Activated naive CD4-positive, alpha-beta T cell treated with anti-CD3 and anti-CD28 coated beads, Interleukin-2, amount 10 ng/mL, durations not matched to agents 7 days and 5 days (primary cell): ENCODE data around the gene KCNRG.

Experiments
- CTCF ChIA-PET: fragments of 350-600 bp; sonication (Branson Sonifier 250); formaldehyde crosslinking; loops from one replicate; lab custom pipeline; 2021; ENCODE audit warnings: antibody characterized with exemption; lab: Charles Lee
- DNase-seq: peaks from one replicate; pipeline ENCODE4 v3.0.0-alpha.2; 2020
- H3K27ac Mint-ChIP-seq: one replicate; pipeline ENCODE4 v1.8.0; 2021; ENCODE audit warnings: mild to moderate bottlenecking, moderate library complexity, mixed read lengths
- H3K27me3 Mint-ChIP-seq: one replicate; pipeline ENCODE4 v1.8.0; 2021; ENCODE audit warnings: mild to moderate bottlenecking, mixed read lengths
- H3K36me3 Mint-ChIP-seq: one replicate; pipeline ENCODE4 v1.8.0; 2021; ENCODE audit warnings: mixed read lengths
- H3K4me1 Mint-ChIP-seq: one replicate; pipeline ENCODE4 v1.8.0; 2021; ENCODE audit warnings: mixed read lengths
- H3K4me3 Mint-ChIP-seq: one replicate; pipeline ENCODE4 v1.8.0; 2021; ENCODE audit warnings: mild to moderate bottlenecking, moderate library complexity, mixed read lengths
- H3K9me3 Mint-ChIP-seq: one replicate; pipeline ENCODE4 v1.8.0; 2021; ENCODE audit warnings: mixed read lengths

Gene KCNRG

DNA sequence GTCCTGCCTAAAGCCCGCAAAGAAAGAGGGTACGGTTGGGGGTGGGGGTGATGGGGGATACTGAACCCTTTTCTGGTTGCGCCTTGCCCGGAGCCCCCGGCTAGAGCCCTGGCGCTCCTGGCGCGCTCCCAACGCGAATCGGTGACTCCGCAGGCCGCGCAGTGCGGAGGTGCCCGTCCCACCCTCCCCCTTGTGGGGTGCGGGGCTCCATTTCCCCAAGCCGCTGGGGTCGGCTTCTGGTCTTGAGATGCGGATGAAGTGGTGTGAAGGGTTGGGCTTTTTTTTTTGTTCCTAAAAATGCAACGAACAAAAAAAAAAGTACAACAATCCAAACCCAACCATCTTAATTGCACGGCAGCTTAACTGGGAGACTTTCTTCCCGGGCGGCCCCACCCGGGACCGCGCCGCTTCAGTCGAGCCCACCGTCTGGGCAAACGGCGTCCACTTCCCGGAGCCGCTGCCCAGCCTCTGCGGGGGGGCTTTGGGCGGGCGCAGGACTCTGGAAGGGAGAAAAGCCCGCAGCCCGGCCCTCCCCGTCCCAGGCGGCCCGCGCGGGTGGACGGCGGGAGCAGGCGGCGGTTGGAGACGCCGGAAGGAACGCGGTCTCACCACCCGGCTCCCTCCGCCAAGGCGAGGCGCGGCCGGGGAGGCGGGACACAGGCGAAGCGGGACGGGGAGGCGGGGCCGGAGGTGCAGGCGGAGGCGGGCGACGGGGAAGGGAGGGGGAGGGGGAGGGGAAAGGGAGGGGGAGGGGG is 18.9 kb upstream of the KCNRG start:
- Mint-ChIP-seq H3K36me3 (peaks cover 45% of the 10 kb centered on the region), H3K4me1 (peaks cover 41% of the 10 kb centered on the region), H3K4me3 (peak overlapping the region; percentile 66), H3K27me3 (no peaks in the 10 kb centered on the region), H3K9me3 (no peaks in the 10 kb centered on the region), H3K27ac (peak overlapping the region; percentile 71)
- DNase-seq, result peak; percentile 92
- CTCF ChIA-PET, result interaction anchor here (1.2 to 3.4 kb wide), 12 partner anchors 10 to 915 kb away, joined by 3 to 15 read pairs (median 5); partner anchors contain the start of gene SPRYD7

DNA sequence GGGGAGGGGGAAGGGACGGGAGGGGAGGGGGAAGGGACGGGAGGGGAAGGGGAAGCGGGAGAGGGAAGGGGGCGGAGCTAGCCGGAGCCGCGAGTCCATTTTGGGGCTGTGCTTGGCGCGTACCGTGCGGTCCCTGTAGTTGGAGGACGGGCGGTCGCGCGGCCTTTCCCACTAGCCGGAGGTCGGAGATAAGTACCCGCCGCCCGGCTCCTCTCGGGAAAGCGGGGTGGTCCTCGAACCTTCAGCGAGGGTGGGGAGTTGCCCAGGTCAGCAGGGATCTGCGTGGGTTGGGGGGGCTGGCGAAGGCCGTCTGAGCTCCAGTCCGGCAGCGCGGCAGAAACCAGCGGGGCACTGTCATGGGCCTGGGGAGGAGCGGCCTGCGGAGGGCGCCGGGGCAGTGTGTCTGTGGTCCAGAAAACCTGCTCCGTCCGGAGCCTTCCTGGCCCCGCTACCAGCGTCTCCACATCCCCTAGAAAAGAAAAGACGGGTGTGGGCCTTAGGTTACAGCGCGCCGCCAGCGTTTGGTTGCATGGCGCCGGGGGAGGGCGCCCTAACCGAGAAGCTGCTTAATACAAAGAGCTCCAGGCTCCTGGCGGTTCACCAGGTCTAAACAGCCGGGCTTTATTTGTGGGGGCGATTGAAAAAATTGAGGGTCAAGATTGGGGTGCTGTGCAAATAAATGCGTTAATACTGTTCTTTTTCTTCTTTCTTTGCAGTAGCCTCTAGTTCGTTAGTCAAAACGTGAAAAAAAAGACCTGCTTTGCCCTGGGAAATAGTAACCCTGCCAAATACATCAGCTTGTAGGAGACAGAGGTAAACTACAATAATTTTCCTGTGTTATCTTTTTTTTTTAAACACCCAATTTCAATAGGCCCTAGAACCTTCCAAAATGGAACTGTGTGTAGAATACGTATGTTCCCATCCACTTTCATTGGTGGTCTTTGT is 18.0 kb upstream of the KCNRG start, which contains the start of gene TRIM13:
TSS of gene TRIM13 (plus strand) at position 92 of the 945 bp plus-strand sequence. CDS start 14,899 bp downstream, outside the sequence.
- Mint-ChIP-seq H3K4me3 (peak within 1 kb of the TSS; percentile 90), H3K9me3 (no peaks in the 10 kb centered on the region), H3K27ac (peak within 1 kb of the TSS; percentile 91), H3K27me3 (no peaks in the 10 kb centered on the region), H3K36me3 (peaks cover 42% of the 10 kb centered on the region), H3K4me1 (peaks cover 42% of the 10 kb centered on the region)
- CTCF ChIA-PET, result interaction anchor here (0.7 to 3.4 kb wide), 21 partner anchors 10 to 1072 kb away, joined by 3 to 15 read pairs (median 4); partner anchors contain the start of gene SPRYD7
- peak; percentile 90 for DNase-seq

DNA sequence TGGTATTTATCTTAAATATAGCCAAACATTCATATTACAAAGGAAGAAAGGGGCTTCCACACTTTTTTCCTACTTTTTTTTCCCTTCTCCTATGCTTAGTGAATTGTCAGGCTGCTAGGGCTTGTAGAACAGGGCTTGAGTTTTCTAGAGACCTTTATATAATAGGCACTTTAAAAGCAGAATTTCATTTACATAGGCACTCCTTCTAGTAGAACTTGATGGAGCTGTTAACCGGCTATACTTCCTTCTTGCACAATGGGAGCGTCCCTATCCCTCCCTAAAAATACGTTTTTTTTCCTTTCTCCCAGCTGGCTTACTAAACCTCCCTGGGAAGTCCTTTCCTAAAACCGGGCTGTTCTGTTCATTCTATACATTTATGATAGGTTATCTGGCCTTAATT is 17.3 kb upstream of the KCNRG start:
- Mint-ChIP-seq H3K27ac (peak overlapping the region; percentile 91), H3K9me3 (no peaks in the 10 kb centered on the region), H3K36me3 (peaks cover 42% of the 10 kb centered on the region), H3K4me1 (peaks cover 42% of the 10 kb centered on the region), H3K27me3 (no peaks in the 10 kb centered on the region), H3K4me3 (peak overlapping the region; percentile 90)
- CTCF ChIA-PET, result interaction anchor here (0.7 to 3.4 kb wide), 22 partner anchors 9 to 1071 kb away, joined by 3 to 15 read pairs (median 4); no protein-coding TSS in a partner anchor
- DNase-seq, result no peak

GRCh38 chr13:49998714-49999624 is 16.3 kb upstream of the KCNRG start:
- no peak for DNase-seq
- Mint-ChIP-seq H3K4me3 (peak overlapping the region; percentile 90), H3K36me3 (peaks cover 45% of the 10 kb centered on the region), H3K9me3 (no peaks in the 10 kb centered on the region), H3K27ac (no peak overlapping the region), H3K4me1 (peaks cover 42% of the 10 kb centered on the region), H3K27me3 (no peaks in the 10 kb centered on the region)
- CTCF ChIA-PET, result interaction anchor here (0.5 to 3.4 kb wide), 8 partner anchors 8 to 913 kb away, joined by 3 to 15 read pairs (median 4); no protein-coding TSS in a partner anchor

GRCh38 chr13:50001287-50001686 is 14.0 kb upstream of the KCNRG start:
- Mint-ChIP-seq H3K4me1 (peaks cover 42% of the 10 kb centered on the region), H3K27me3 (no peaks in the 10 kb centered on the region), H3K4me3 (no peak overlapping the region)

DNA sequence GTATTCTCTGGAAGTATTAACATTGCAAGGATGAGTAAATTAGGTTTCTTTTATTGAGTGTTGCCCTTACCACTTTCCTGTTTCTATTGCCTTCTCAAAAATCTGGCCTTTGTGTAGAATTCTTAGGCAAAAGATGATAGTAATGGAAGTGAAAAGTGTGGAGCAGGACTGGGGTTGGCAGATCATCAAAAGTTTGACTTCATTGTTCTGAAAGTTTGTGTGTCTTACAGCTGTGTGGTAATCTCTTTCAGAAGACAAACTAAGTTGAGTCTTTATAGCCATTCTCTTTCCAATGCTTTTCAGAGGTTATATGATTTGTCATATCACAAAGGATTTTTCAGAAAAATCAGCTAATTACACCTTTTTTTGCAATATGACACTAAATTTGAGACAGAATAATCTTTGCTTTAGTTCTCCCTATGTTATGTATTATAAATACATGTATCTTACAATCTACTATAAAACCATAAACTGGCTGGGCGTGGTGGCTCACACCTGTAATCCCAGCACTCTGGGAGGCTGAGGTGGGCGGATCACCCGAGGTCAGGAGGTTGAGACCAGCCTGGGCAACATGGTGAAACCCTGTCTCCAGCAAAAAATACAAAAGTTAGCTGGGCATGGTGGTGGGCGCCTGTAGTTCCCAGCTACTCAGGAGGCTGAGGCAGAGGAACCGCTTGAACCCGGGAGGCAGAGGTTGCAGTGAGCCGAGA is 8.7 kb upstream of the KCNRG start:
- H3K36me3 Mint-ChIP-seq, result peaks cover 57% of the 10 kb centered on the region
- H3K4me1 Mint-ChIP-seq, result peaks cover 8% of the 10 kb centered on the region
- H3K9me3 Mint-ChIP-seq, result no peaks in the 10 kb centered on the region
- H3K4me3 Mint-ChIP-seq, result no peak overlapping the region
- no peaks in the 10 kb centered on the region for H3K27me3 Mint-ChIP-seq
- no peak overlapping the region for H3K27ac Mint-ChIP-seq
- no peak for DNase-seq
- CTCF ChIA-PET, result interaction anchor here (2.6 kb wide), 1 partner anchor 9 kb away, joined by 9 read pairs; the partner anchor contains the start of gene TRIM13

More at GRCh38 chr13:50001287-50001686, 14.0 kb upstream of the KCNRG start:
- CTCF ChIA-PET, result no interaction called here
- DNase-seq, result no peak
- Mint-ChIP-seq H3K27ac (no peak overlapping the region), H3K36me3 (peaks cover 50% of the 10 kb centered on the region), H3K9me3 (no peaks in the 10 kb centered on the region)

GRCh38 chr13:50011461-50011860 is 3.8 kb upstream of the KCNRG start:
- DNase-seq, result no peak
- no peaks in the 10 kb centered on the region for H3K9me3 Mint-ChIP-seq
- CTCF ChIA-PET, result no interaction called here
- H3K36me3 Mint-ChIP-seq, result peaks cover 62% of the 10 kb centered on the region
- no peak overlapping the region for H3K27ac Mint-ChIP-seq
- H3K4me1 Mint-ChIP-seq, result peaks cover under 1% of the 10 kb centered on the region
- H3K27me3 Mint-ChIP-seq, result no peaks in the 10 kb centered on the region
- no peak overlapping the region for H3K4me3 Mint-ChIP-seq

- H3K4me1 Mint-ChIP-seq, result no peaks in the 10 kb centered on the region
- no peak overlapping the region for H3K4me3 Mint-ChIP-seq
- H3K9me3 Mint-ChIP-seq, result no peaks in the 10 kb centered on the region
- no peaks in the 10 kb centered on the region for H3K27me3 Mint-ChIP-seq
- peak overlapping the region; percentile 24 for H3K27ac Mint-ChIP-seq
- no peak for DNase-seq
- CTCF ChIA-PET, result no interaction called here
- peaks cover 63% of the 10 kb centered on the region for H3K36me3 Mint-ChIP-seq
Observed at GRCh38 chr13:50012396-50013169, 2.7 kb upstream of the KCNRG start.

- Mint-ChIP-seq H3K27me3 (no peaks in the 10 kb centered on the region), H3K36me3 (peaks cover 68% of the 10 kb centered on the region), H3K9me3 (no peaks in the 10 kb centered on the region), H3K4me3 (no peak overlapping the region), H3K27ac (no peak overlapping the region), H3K4me1 (no peaks in the 10 kb centered on the region)
- CTCF ChIA-PET, result no interaction called here
- no peak for DNase-seq
Observed at GRCh38 chr13:50014386-50014785, 858 bp upstream of the KCNRG start.

GRCh38 chr13:50015750-50016149 is 506 bp downstream of the KCNRG start:
- H3K27me3 Mint-ChIP-seq, result no peaks in the 10 kb centered on the region
- DNase-seq, result no peak
- H3K4me1 Mint-ChIP-seq, result no peaks in the 10 kb centered on the region
- no peak overlapping the region for H3K27ac Mint-ChIP-seq
- H3K9me3 Mint-ChIP-seq, result no peaks in the 10 kb centered on the region
- CTCF ChIA-PET, result no interaction called here
- H3K36me3 Mint-ChIP-seq, result peaks cover 66% of the 10 kb centered on the region
- H3K4me3 Mint-ChIP-seq, result no peak overlapping the region

DNA sequence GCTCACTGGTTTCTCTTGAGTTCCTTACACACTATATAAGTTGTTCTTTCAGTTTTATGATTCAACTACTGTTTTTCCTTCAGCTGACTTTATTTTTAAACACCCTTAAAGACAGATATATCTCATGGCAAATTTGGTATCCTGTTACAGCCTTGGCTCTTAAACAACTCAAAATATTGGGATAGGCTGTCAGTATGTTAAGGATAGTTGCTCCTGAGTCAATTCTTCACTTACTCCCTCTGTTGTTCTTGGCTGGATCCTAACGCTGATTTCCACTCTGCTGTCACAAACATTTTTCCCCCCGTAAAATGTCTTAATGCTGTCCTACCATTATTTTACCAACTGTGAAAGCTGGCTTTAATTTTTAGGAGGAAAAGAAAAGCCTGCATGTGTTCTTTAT is 1.2 kb downstream of the KCNRG start:
- no peaks in the 10 kb centered on the region for H3K27me3 Mint-ChIP-seq
- no peaks in the 10 kb centered on the region for H3K4me1 Mint-ChIP-seq
- H3K9me3 Mint-ChIP-seq, result no peaks in the 10 kb centered on the region
- no peak for DNase-seq
- H3K36me3 Mint-ChIP-seq, result peaks cover 64% of the 10 kb centered on the region
- H3K27ac Mint-ChIP-seq, result no peak overlapping the region
- no peak overlapping the region for H3K4me3 Mint-ChIP-seq
- CTCF ChIA-PET, result interaction anchor here (0.7 kb wide), 1 partner anchor 778 kb away, joined by 3 read pairs; no protein-coding TSS in a partner anchor

- Mint-ChIP-seq H3K36me3 (peaks cover 57% of the 10 kb centered on the region), H3K9me3 (no peaks in the 10 kb centered on the region), H3K27me3 (no peaks in the 10 kb centered on the region), H3K4me3 (no peak overlapping the region), H3K27ac (no peak overlapping the region), H3K4me1 (no peaks in the 10 kb centered on the region)
- DNase-seq, result no peak
- CTCF ChIA-PET, result interaction anchor here (1.6 kb wide), 1 partner anchor 21 kb away, joined by 5 read pairs; the partner anchor contains the start of gene TRIM13
Observed at GRCh38 chr13:50017819-50018218, 2.6 kb downstream of the KCNRG start.
